Prostate gland (tissue), 2 donors: ENCODE measurements around the gene RPP14.

Experiments used
- POLR2A ChIP-seq: fragments of 450-650 bp; IDR thresholded peaks from one replicate; pipeline ENCODE4 v1.6.1; 2016; ENCODE audit warnings: antibody characterized with exemption, mild to moderate bottlenecking
- TF ChIP-seq, protein P1 (sequence below), 4 experiments: fragments of 200-600 bp in 2 of 4; fragments of 450-650 bp in 2 of 4; sonication (generic) in 2 of 4; IDR thresholded peaks; 1 replicate in 3 of 4; 2 replicates in 1 of 4; pipeline ENCODE4 v1.5.1; 2016 to 2019; ENCODE audit warnings: antibody characterized with exemption in 4 of 4, mild to moderate bottlenecking in 2 of 4, moderate library complexity in 2 of 4

GRCh38 chr3:58298190-58298589 is 7.9 kb upstream of the RPP14 start:
- TF ChIP-seq, protein P1, sequence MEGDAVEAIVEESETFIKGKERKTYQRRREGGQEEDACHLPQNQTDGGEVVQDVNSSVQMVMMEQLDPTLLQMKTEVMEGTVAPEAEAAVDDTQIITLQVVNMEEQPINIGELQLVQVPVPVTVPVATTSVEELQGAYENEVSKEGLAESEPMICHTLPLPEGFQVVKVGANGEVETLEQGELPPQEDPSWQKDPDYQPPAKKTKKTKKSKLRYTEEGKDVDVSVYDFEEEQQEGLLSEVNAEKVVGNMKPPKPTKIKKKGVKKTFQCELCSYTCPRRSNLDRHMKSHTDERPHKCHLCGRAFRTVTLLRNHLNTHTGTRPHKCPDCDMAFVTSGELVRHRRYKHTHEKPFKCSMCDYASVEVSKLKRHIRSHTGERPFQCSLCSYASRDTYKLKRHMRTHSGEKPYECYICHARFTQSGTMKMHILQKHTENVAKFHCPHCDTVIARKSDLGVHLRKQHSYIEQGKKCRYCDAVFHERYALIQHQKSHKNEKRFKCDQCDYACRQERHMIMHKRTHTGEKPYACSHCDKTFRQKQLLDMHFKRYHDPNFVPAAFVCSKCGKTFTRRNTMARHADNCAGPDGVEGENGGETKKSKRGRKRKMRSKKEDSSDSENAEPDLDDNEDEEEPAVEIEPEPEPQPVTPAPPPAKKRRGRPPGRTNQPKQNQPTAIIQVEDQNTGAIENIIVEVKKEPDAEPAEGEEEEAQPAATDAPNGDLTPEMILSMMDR (IDR thresholded peaks at IDR 0.05) = no peak
- TF ChIP-seq POLR2A = no peak
